Endothelial cell of umbilical vein (primary cell): ENCODE data around the gene SLIT2. TPM values are rescaled to one million over a fixed set of nuclear protein-coding genes. Genes with fewer than 3 reads are reported as not detected.

Experiments used
- BruUV-seq: library from RNA; stranded (reverse); fragments of 400-500 nt; replicated peaks from 2 replicates; lab custom pipeline; 2021; lab: Mats Ljungman, UMichigan
- CTCF ChIA-PET: fragments of 300-600, 350-600 bp; sonication (Branson Sonifier 250); formaldehyde crosslinking; loops from one replicate; lab custom pipeline; 2021; ENCODE audit warnings: antibody characterized with exemption, inconsistent platforms; lab: Charles Lee
- POLR2A ChIA-PET: fragments of 300-600, 350-600 bp; sonication (Branson Sonifier 250); formaldehyde crosslinking; loops from one replicate; lab custom pipeline; 2021; ENCODE audit warnings: antibody characterized with exemption, inconsistent platforms; lab: Charles Lee
- DNase-seq: peaks from one replicate; pipeline ENCODE4 v3.0.0-alpha.2; 2011; ENCODE audit warnings: low read depth, low spot score
- FAIRE-seq: peaks from 2 replicates; lab custom pipeline; 2011; peaks lifted over from hg19 to GRCh38; lab: Jason Lieb, UNC
- H2AFZ ChIP-seq: 2 replicates; pipeline ENCODE4 v1.6.0; 2012; ENCODE audit warnings: low read depth, low read length, control low read depth, inconsistent platforms
- H3K27ac ChIP-seq: 2 replicates; pipeline ENCODE4 v1.5.1; 2011; ENCODE audit warnings: low read depth, mild to moderate bottlenecking, control low read depth, low read length, moderate library complexity; ENCODE audit not compliant: insufficient read depth
- H3K27me3 ChIP-seq, 2 experiments: 2 replicates each; pipeline versions ENCODE4 v1.6.0 to v1.6.1; 2011; ENCODE audit warnings: low read length in 2 of 2, mixed read lengths in 1 of 2; ENCODE audit not compliant: control insufficient read depth in 2 of 2, insufficient read depth in 2 of 2
- H3K36me3 ChIP-seq, 2 experiments: 2 replicates in 1 of 2; 3 replicates in 1 of 2; pipeline ENCODE4 v1.5.1; 2011; ENCODE audit warnings: low read length in 2 of 2, mild to moderate bottlenecking in 1 of 2, moderate library complexity in 1 of 2; ENCODE audit not compliant: control insufficient read depth in 2 of 2, insufficient read depth in 2 of 2; ENCODE audit errors: extremely low read depth in 1 of 2
- H3K4me1 ChIP-seq: 3 replicates; pipeline ENCODE4 v1.5.1; 2011; ENCODE audit warnings: mild to moderate bottlenecking, low read length; ENCODE audit not compliant: control insufficient read depth, insufficient read depth; ENCODE audit errors: extremely low read depth
- H3K4me2 ChIP-seq: 2 replicates; pipeline ENCODE4 v1.6.1; 2011; ENCODE audit warnings: low read length, control low read depth, mixed read lengths; ENCODE audit not compliant: insufficient read depth
- H3K4me3 ChIP-seq, 3 experiments: fragments of 200-600 bp in 1 of 3; sonication (generic), shearing (Covaris generic) in 1 of 3; replicated peaks in 1 of 3; 2 replicates each; pipeline ENCODE4 v1.5.1; 2011 to 2016; ENCODE audit warnings: control low read depth in 3 of 3, low read length in 3 of 3, mild to moderate bottlenecking in 2 of 3, inconsistent platforms in 1 of 3, low read depth in 1 of 3, moderate library complexity in 1 of 3; ENCODE audit not compliant: insufficient read depth in 1 of 3
- H3K79me2 ChIP-seq: 2 replicates; pipeline ENCODE4 v1.6.0; 2012; ENCODE audit warnings: low read length, inconsistent platforms; ENCODE audit not compliant: control insufficient read depth, insufficient read depth
- H3K9ac ChIP-seq: replicated peaks from 2 replicates; pipeline ENCODE3; 2011; ENCODE audit warnings: low read length, control low read depth; ENCODE audit not compliant: insufficient read depth; ENCODE audit errors: extremely low read depth
- H3K9me1 ChIP-seq: replicated peaks from 3 replicates; pipeline ENCODE4 v1.6.0; 2011; ENCODE audit warnings: mild to moderate bottlenecking, low read length; ENCODE audit not compliant: control insufficient read depth, insufficient read depth; ENCODE audit errors: extremely low read depth
- H3K9me3 ChIP-seq: replicated peaks from 2 replicates; pipeline ENCODE4 v1.5.1; 2012; ENCODE audit warnings: low read length, inconsistent platforms; ENCODE audit not compliant: control insufficient read depth, insufficient read depth
- H4K20me1 ChIP-seq: replicated peaks from 2 replicates; pipeline ENCODE3; 2011; ENCODE audit warnings: mild to moderate bottlenecking, low read length; ENCODE audit not compliant: control insufficient read depth, insufficient read depth; ENCODE audit errors: extremely low read depth
- CTCF ChIP-seq, 2 donors: IDR thresholded peaks; 1 replicate in 1 of 2; 2 replicates in 1 of 2; pipeline ENCODE4 v1.5.1; 2011; ENCODE audit warnings: low read length in 2 of 2, mild to moderate bottlenecking in 2 of 2, moderate library complexity in 2 of 2, control low read depth in 1 of 2, inconsistent platforms in 1 of 2, low read depth in 1 of 2; ENCODE audit not compliant: insufficient read depth in 1 of 2; ENCODE audit errors: extremely low read depth in 1 of 2
- EZH2 ChIP-seq: IDR thresholded peaks from 2 replicates; pipeline ENCODE4 v1.6.1; 2012; ENCODE audit warnings: borderline replicate concordance, low read depth, mild to moderate bottlenecking, moderate library complexity, low read length, inconsistent platforms; ENCODE audit not compliant: severe bottlenecking
- FOS ChIP-seq: IDR thresholded peaks from 2 replicates; pipeline ENCODE4 v1.6.1; 2011; ENCODE audit warnings: mild to moderate bottlenecking, low read length, moderate library complexity, borderline replicate concordance; ENCODE audit not compliant: insufficient read depth
- GATA2 ChIP-seq: IDR thresholded peaks from 2 replicates; pipeline ENCODE4 v1.7.0; 2011; ENCODE audit warnings: low read depth, mild to moderate bottlenecking, moderate library complexity, mixed read lengths, low read length; ENCODE audit not compliant: insufficient read length, insufficient read depth
- JUN ChIP-seq: IDR thresholded peaks from 2 replicates; pipeline ENCODE4 v1.6.1; 2011; ENCODE audit warnings: borderline replicate concordance, low read depth; ENCODE audit not compliant: insufficient read length, insufficient read depth
- MAX ChIP-seq: IDR thresholded peaks from 2 replicates; pipeline ENCODE4 v1.6.1; 2011; ENCODE audit not compliant: insufficient read depth, insufficient read length
- MYC ChIP-seq: IDR thresholded peaks from one replicate; pipeline ENCODE4 v1.6.1; 2011; ENCODE audit warnings: mild to moderate bottlenecking, low read depth, low read length
- POLR2A ChIP-seq: IDR thresholded peaks from 2 replicates; pipeline ENCODE4 v1.6.1; 2012; ENCODE audit warnings: low read depth, mild to moderate bottlenecking, control low read depth, low read length
- POLR2AphosphoS5 ChIP-seq: IDR thresholded peaks from 2 replicates; pipeline ENCODE4 v1.6.1; 2012; ENCODE audit warnings: low read depth, mild to moderate bottlenecking, control low read depth, low read length, moderate library complexity; ENCODE audit not compliant: insufficient read depth
- dilution Hi-C: fragments of 300-500 bp; cut with MboI; formaldehyde crosslinking; loops from one replicate; pipeline ENCODE4 v1.15.0; 2019; ENCODE audit warnings: low sequenced_read_pairs; ENCODE audit not compliant: extremely low pct_ligation_motif_present
- intact Hi-C: fragments of 100-400 bp; cut with micrococcal nuclease; formaldehyde crosslinking; loops from one replicate; pipeline ENCODE4 v1.10.0; 2022
- polyA plus RNA-seq, 4 experiments: library from polyadenylated mRNA; depleted of rRNA in 3 of 4; stranded (reverse) in 3 of 4; unstranded in 1 of 4; fragments of >200 nt; gene quantifications; 2 replicates each; pipeline versions ENCODE4 v1.2.1 to v1.2.3, GENCODE V29; 2011 to 2012; ENCODE audit warnings: missing spikeins in 1 of 4
- total RNA-seq: library from RNA; stranded (reverse); gene quantifications from 2 replicates; pipeline ENCODE4 v1.2.3, GENCODE V29; 2021

The SLIT2 gene
- total and polyA plus RNA-seq, 2 donors (not counting 3 experiments of a cell fraction or from before 2014, with no cell fraction given) = 9.3 to 22.2 TPM

GRCh38 chr4:20278195-20278594, 26.5 kb downstream of the SLIT2 start:
- ChIA-PET POLR2A (no interaction called here), CTCF (no interaction called here)
- H3K27ac ChIP-seq = no peak overlapping the region
- no peak overlapping the region for H3K4me3 ChIP-seq
- H2AFZ ChIP-seq = no peak overlapping the region
- dilution Hi-C loops (no loop called here), intact Hi-C loops (no loop called here)
- BruUV-seq = no TSS peak
- no peaks in the 10 kb centered on the region for H3K27me3 ChIP-seq
- FAIRE-seq (no peak), DNase-seq (no peak)
- no peak overlapping the region for H3K9ac ChIP-seq
- no peaks in the 10 kb centered on the region for H4K20me1 ChIP-seq
- H3K4me1 ChIP-seq = no peaks in the 10 kb centered on the region
- no peaks in the 10 kb centered on the region for H3K79me2 ChIP-seq
- no peaks in the 10 kb centered on the region for H3K36me3 ChIP-seq
- no peak overlapping the region for H3K4me2 ChIP-seq
- no peaks in the 10 kb centered on the region for H3K9me1 ChIP-seq
- no peak for TF ChIP-seq JUN
- no peak for TF ChIP-seq EZH2
- TF ChIP-seq POLR2A = no peak
- no peak for TF ChIP-seq CTCF (IDR thresholded peaks at IDR 0.05; ENCODE audit: extremely low read depth in 1 of 2, insufficient read depth in 1 of 2, low read depth in 1 of 2, low read length in 2 of 2)
- no peak for TF ChIP-seq FOS
- no peak for TF ChIP-seq GATA2
- TF ChIP-seq MAX = no peak
- no peak for TF ChIP-seq POLR2AphosphoS5
- TF ChIP-seq MYC = no peak
- no peaks in the 10 kb centered on the region for H3K9me3 ChIP-seq
